ACC112 (cell line): ENCODE results near the gene NTPCR.

ENCODE experiments used
- H2AFZ ChIP-seq: fragments of 200-600 bp; sonication (generic); one replicate; pipeline ENCODE4 v1.6.0; 2017; ENCODE audit warnings: antibody characterized with exemption, low read length; ENCODE audit not compliant: unreplicated experiment
- H3K27ac ChIP-seq: fragments of 200-600 bp; sonication (generic); 2 replicates; pipeline ENCODE4 v1.5.1; 2014; ENCODE audit warnings: low read depth, mild to moderate bottlenecking, antibody characterized with exemption, low read length, moderate library complexity
- H3K27me3 ChIP-seq: fragments of 200-600 bp; sonication (generic); 2 replicates; pipeline ENCODE4 v1.6.1; 2014; ENCODE audit warnings: mild to moderate bottlenecking, antibody characterized with exemption, low read length, moderate library complexity, mixed read lengths; ENCODE audit not compliant: insufficient read depth
- H3K36me3 ChIP-seq: fragments of 200-600 bp; sonication (generic); 2 replicates; pipeline ENCODE4 v1.6.1; 2016; ENCODE audit warnings: mild to moderate bottlenecking, antibody characterized with exemption, low read length, moderate library complexity, mixed read lengths; ENCODE audit not compliant: insufficient read depth
- H3K4me1 ChIP-seq: fragments of 200-600 bp; sonication (generic); one replicate; pipeline ENCODE4 v1.6.1; 2016; ENCODE audit warnings: low read length, mixed read lengths; ENCODE audit not compliant: insufficient read depth, unreplicated experiment, control insufficient read depth
- H3K4me3 ChIP-seq: fragments of 200-600 bp; sonication (generic); 2 replicates; pipeline ENCODE4 v1.5.1; 2014; ENCODE audit warnings: mild to moderate bottlenecking, low read depth, low read length
- H3K79me2 ChIP-seq: fragments of 200-600 bp; sonication (generic); one replicate; pipeline ENCODE4 v1.6.0; 2016; ENCODE audit warnings: low read length; ENCODE audit not compliant: control insufficient read depth, unreplicated experiment, insufficient read depth

Gene NTPCR

GRCh38 chr1:232950197-232951176, at the start of gene NTPCR:
NTPCR (plus strand) TSS chr1:232950611; CDS start chr1:232950711, 100 bp downstream.
- peaks cover 22% of the 10 kb centered on the region for H3K4me1 ChIP-seq
- peak within 1 kb of the TSS; percentile 98 for H2AFZ ChIP-seq
- H3K27me3 ChIP-seq = no peaks in the 10 kb centered on the region
- peak within 1 kb of the TSS; percentile 50 for H3K27ac ChIP-seq
- no peaks in the 10 kb centered on the region for H3K36me3 ChIP-seq
- H3K4me3 ChIP-seq = peak within 1 kb of the TSS; percentile 81
- H3K79me2 ChIP-seq = peaks cover 13% of the 10 kb centered on the region

GRCh38 chr1:232900818-232901217, 49.6 kb upstream of the NTPCR start:
- no peaks in the 10 kb centered on the region for H3K4me1 ChIP-seq
- H3K4me3 ChIP-seq = no peak overlapping the region
- H3K27ac ChIP-seq = no peak overlapping the region
- no peak overlapping the region for H2AFZ ChIP-seq
- H3K79me2 ChIP-seq = no peaks in the 10 kb centered on the region
- H3K36me3 ChIP-seq = no peaks in the 10 kb centered on the region
- peaks cover 8% of the 10 kb centered on the region; the same call in 1 of the 2 replicates for H3K27me3 ChIP-seq

GRCh38 chr1:232901255-232901654, 49.2 kb upstream of the NTPCR start:
- Histone ChIP-seq H3K79me2 (no peaks in the 10 kb centered on the region), H3K4me3 (no peak overlapping the region), H3K27me3 (peaks cover 8% of the 10 kb centered on the region; the same call in 1 of the 2 replicates), H3K4me1 (no peaks in the 10 kb centered on the region), H2AFZ (no peak overlapping the region), H3K36me3 (no peaks in the 10 kb centered on the region), H3K27ac (no peak overlapping the region)

- Histone ChIP-seq H3K4me1 (no peaks in the 10 kb centered on the region), H2AFZ (no peak overlapping the region), H3K27ac (no peak overlapping the region), H3K36me3 (no peaks in the 10 kb centered on the region), H3K4me3 (no peak overlapping the region), H3K27me3 (peaks cover 15% of the 10 kb centered on the region; the same call in 1 of the 2 replicates), H3K79me2 (no peaks in the 10 kb centered on the region)
Measured at GRCh38 chr1:232902774-232903350, 47.5 kb upstream of the NTPCR start.

GRCh38 chr1:232904131-232904530, 46.3 kb upstream of the NTPCR start:
- H3K79me2 ChIP-seq = no peaks in the 10 kb centered on the region
- no peak overlapping the region for H3K4me3 ChIP-seq
- no peak overlapping the region for H2AFZ ChIP-seq
- H3K4me1 ChIP-seq = no peaks in the 10 kb centered on the region
- H3K27me3 ChIP-seq = peaks cover 15% of the 10 kb centered on the region; the same call in 1 of the 2 replicates
- no peak overlapping the region for H3K27ac ChIP-seq
- H3K36me3 ChIP-seq = no peaks in the 10 kb centered on the region

GRCh38 chr1:232904566-232904965, 45.8 kb upstream of the NTPCR start:
- H2AFZ ChIP-seq = no peak overlapping the region
- peaks cover 14% of the 10 kb centered on the region; the same call in 1 of the 2 replicates for H3K27me3 ChIP-seq
- H3K27ac ChIP-seq = no peak overlapping the region
- H3K4me3 ChIP-seq = no peak overlapping the region
- no peaks in the 10 kb centered on the region for H3K36me3 ChIP-seq
- H3K4me1 ChIP-seq = no peaks in the 10 kb centered on the region
- H3K79me2 ChIP-seq = no peaks in the 10 kb centered on the region

- Histone ChIP-seq H3K4me1 (no peaks in the 10 kb centered on the region), H3K27me3 (peaks cover 7% of the 10 kb centered on the region; the same call in 1 of the 2 replicates), H3K27ac (no peak overlapping the region), H3K79me2 (no peaks in the 10 kb centered on the region), H3K4me3 (no peak overlapping the region), H2AFZ (no peak overlapping the region), H3K36me3 (no peaks in the 10 kb centered on the region)
Measured at GRCh38 chr1:232905331-232906034, 44.9 kb upstream of the NTPCR start.

- no peak overlapping the region for H2AFZ ChIP-seq
- no peaks in the 10 kb centered on the region for H3K4me1 ChIP-seq
- H3K27ac ChIP-seq = no peak overlapping the region
- no peaks in the 10 kb centered on the region for H3K79me2 ChIP-seq
- H3K36me3 ChIP-seq = no peaks in the 10 kb centered on the region
- no peak overlapping the region for H3K4me3 ChIP-seq
- H3K27me3 ChIP-seq = peaks cover 7% of the 10 kb centered on the region; the same call in 1 of the 2 replicates
Measured at GRCh38 chr1:232906441-232906840, 44.0 kb upstream of the NTPCR start.

GRCh38 chr1:232908831-232909230, 41.6 kb upstream of the NTPCR start:
- Histone ChIP-seq H3K4me1 (no peaks in the 10 kb centered on the region), H3K79me2 (no peaks in the 10 kb centered on the region), H3K27ac (no peak overlapping the region), H3K4me3 (no peak overlapping the region), H3K27me3 (peaks cover 10% of the 10 kb centered on the region), H2AFZ (no peak overlapping the region), H3K36me3 (no peaks in the 10 kb centered on the region)

GRCh38 chr1:232909752-232910151, 40.7 kb upstream of the NTPCR start:
- no peak overlapping the region for H3K27ac ChIP-seq
- no peaks in the 10 kb centered on the region for H3K79me2 ChIP-seq
- H3K4me1 ChIP-seq = no peaks in the 10 kb centered on the region
- no peak overlapping the region for H2AFZ ChIP-seq
- peaks cover 11% of the 10 kb centered on the region for H3K27me3 ChIP-seq
- H3K4me3 ChIP-seq = no peak overlapping the region
- no peaks in the 10 kb centered on the region for H3K36me3 ChIP-seq
